Vagina (tissue), 2 donors: ENCODE measurements around the gene NQO1. TPM values are rescaled to one million over a fixed set of nuclear protein-coding genes. Genes with fewer than 3 reads are reported as not detected.
"Not testable (repeated sequence)": the region's sequence is repeated elsewhere in the genome, so short reads cannot be mapped to it uniquely, and the experiment has no call there.

ENCODE experiments used
- DNase-seq, 2 donors: peaks; one replicate each; pipeline ENCODE4 v3.0.0-alpha.2; 2017; ENCODE audit errors: extremely low spot score in 2 of 2
- H3K27ac ChIP-seq: fragments of 200-600 bp; sonication (generic); one replicate; pipeline ENCODE4 v1.5.1; 2019
- H3K27me3 ChIP-seq: fragments of 200-600 bp; sonication (generic); one replicate; pipeline ENCODE4 v1.5.1; 2019
- H3K36me3 ChIP-seq, 2 donors: fragments of 200-600 bp; sonication (generic); one replicate each; pipeline ENCODE4 v1.5.1; 2017 to 2019
- H3K4me1 ChIP-seq: fragments of 200-600 bp; sonication (generic); one replicate; pipeline ENCODE4 v1.5.1; 2019
- H3K4me3 ChIP-seq, 2 donors: fragments of 200-600 bp; sonication (generic); 1 replicate in 1 of 2; 2 replicates in 1 of 2; pipeline ENCODE4 v1.5.1; 2016 to 2019
- H3K9me3 ChIP-seq: fragments of 200-600 bp; sonication (generic); one replicate; pipeline ENCODE4 v1.5.1; 2019
- POLR2A ChIP-seq, 2 donors: fragments of 450-650 bp; IDR thresholded peaks; one replicate each; pipeline ENCODE4 v1.6.1; 2017; ENCODE audit warnings: antibody characterized with exemption in 2 of 2, mild to moderate bottlenecking in 2 of 2, moderate library complexity in 2 of 2
- POLR2AphosphoS5 ChIP-seq, 2 donors: sonication (generic); formaldehyde crosslinking; IDR thresholded peaks; one replicate each; pipeline ENCODE4 v1.9.0; 2017; ENCODE audit warnings: antibody characterized with exemption in 2 of 2, mild to moderate bottlenecking in 2 of 2, low read depth in 1 of 2; ENCODE audit not compliant: insufficient read depth in 1 of 2
- intact Hi-C: fragments of 100-400 bp; cut with DNase I; formaldehyde crosslinking; loops from one replicate; pipeline ENCODE4 v1.15.1; 2023
- total RNA-seq: library from RNA; depleted of rRNA; stranded (reverse); fragments of >200 nt; gene quantifications from one replicate; pipeline ENCODE4 v1.2.3, GENCODE V29; 2016
- TF ChIP-seq, protein P1 (sequence below), 3 experiments: fragments of 450-650 bp in 2 of 3; fragments of 200-600 bp in 1 of 3; sonication (generic) in 1 of 3; IDR thresholded peaks; one replicate each; pipeline ENCODE4 v1.5.1; 2017 to 2019; ENCODE audit warnings: antibody characterized with exemption in 3 of 3, mild to moderate bottlenecking in 2 of 3, moderate library complexity in 2 of 3

Gene NQO1
- total RNA-seq, 1 donor from 2014 or later, result 84.5 TPM

DNA sequence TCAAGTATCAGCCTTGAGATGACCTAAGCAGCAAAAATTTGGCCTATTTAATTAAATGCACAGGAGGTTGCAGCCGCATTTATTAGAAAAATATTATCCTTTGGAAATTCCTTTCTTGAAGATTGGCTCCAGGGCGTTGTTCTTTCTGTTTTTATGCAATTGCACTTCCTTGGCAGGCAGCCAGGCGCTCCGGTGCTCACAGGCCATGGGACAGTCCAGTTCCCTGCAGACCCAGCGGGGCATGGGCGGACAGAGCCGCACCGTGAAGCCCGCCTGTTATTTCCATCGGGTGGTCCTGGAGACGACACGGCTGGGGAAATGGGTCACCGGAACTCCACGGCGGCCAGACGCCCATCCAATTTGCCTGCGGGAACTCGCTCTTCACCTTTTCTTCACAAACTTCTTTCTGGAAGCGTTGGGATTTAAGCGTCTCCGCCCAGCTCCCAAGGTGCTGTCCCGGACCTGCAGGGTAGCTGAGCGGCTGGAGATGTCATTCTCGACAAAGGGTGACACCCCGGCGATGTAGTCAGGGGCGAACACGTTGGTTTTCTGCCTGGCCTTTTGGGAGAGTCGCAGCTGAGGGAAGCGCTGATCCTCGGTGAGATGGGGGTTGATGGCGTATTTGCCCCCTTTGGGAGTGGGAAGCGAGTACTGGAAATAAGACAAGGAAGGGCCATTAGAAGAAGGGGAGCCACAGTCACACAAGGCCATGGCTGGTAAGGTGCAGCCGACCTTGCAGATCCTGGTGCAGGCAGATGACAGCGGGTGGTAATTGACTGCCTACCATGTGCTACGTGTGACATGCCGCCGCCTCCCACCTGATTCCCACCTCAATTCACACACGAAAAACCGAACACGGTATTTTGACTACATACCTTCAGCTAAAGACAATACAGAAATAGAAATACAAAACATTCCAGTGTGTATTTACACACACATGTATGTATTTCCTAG, 15.9 kb upstream of the NQO1 start:
- no peak for DNase-seq
- Histone ChIP-seq H3K4me3 (no peak overlapping the region), H3K27ac (no peak overlapping the region), H3K4me1 (no peaks in the 10 kb centered on the region), H3K9me3 (no peaks in the 10 kb centered on the region), H3K27me3 (no peaks in the 10 kb centered on the region), H3K36me3 (peaks cover 0 to 62% of the 10 kb centered on the region in 2 donors)
- no peak for TF ChIP-seq POLR2AphosphoS5 (IDR thresholded peaks at IDR 0.05; ENCODE audit: insufficient read depth in 1 of 2, low read depth in 1 of 2)
- TF ChIP-seq, protein P1, sequence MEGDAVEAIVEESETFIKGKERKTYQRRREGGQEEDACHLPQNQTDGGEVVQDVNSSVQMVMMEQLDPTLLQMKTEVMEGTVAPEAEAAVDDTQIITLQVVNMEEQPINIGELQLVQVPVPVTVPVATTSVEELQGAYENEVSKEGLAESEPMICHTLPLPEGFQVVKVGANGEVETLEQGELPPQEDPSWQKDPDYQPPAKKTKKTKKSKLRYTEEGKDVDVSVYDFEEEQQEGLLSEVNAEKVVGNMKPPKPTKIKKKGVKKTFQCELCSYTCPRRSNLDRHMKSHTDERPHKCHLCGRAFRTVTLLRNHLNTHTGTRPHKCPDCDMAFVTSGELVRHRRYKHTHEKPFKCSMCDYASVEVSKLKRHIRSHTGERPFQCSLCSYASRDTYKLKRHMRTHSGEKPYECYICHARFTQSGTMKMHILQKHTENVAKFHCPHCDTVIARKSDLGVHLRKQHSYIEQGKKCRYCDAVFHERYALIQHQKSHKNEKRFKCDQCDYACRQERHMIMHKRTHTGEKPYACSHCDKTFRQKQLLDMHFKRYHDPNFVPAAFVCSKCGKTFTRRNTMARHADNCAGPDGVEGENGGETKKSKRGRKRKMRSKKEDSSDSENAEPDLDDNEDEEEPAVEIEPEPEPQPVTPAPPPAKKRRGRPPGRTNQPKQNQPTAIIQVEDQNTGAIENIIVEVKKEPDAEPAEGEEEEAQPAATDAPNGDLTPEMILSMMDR (IDR thresholded peaks at IDR 0.05), result no peak
- TF ChIP-seq POLR2A (IDR thresholded peaks at IDR 0.05), result no peak
- intact Hi-C loops, result no loop called here

DNA sequence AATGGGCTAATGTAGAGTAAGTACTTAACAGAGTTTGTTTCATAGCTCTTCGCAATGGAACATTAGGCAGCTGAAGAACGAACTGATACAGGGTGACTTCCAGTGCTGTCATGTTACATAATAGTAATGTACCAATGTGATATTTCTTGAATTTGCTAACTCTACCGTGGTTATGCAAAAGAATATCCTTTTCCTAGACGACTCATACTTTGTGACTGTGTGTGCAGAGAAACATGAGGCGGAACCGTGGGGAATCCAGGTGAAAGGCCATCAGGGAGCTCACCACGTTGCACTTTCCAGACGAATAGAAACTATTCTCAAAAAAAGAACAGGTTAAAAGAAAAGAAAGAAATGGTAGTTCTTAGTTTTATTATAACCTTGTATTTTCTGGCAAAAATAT, 15.2 kb upstream of the NQO1 start:
- Histone ChIP-seq H3K36me3 (peaks cover 0 to 56% of the 10 kb centered on the region in 2 donors), H3K4me3 (no peak overlapping the region), H3K4me1 (no peaks in the 10 kb centered on the region), H3K27ac (no peak overlapping the region), H3K27me3 (no peaks in the 10 kb centered on the region), H3K9me3 (no peaks in the 10 kb centered on the region)
- no peak for DNase-seq
- intact Hi-C loops, result no loop called here
- TF ChIP-seq POLR2A (IDR thresholded peaks at IDR 0.05) (no peak), POLR2AphosphoS5 (IDR thresholded peaks at IDR 0.05; ENCODE audit: insufficient read depth in 1 of 2, low read depth in 1 of 2) (no peak)
- TF ChIP-seq, protein P1 (IDR thresholded peaks at IDR 0.05), result no peak

DNA sequence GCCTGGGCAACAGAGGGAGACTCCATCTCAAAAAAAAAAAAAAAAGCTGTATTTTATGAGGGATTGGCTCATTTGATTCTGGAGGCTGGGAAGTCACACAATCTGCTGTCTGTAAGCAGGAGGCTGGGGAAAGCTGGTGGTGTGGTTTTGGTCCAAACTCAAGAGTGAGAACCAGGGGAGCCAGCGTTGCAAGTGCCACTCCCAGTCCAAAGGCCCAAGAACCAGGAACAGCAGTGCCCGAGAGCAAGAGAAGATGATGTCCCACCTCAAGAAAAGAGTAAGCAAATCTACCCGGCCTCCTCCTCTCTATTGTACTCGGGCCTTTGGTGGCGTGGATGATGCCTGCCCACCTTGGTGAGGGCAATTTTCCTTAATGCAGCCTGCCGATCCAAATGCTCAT, 5.7 kb upstream of the NQO1 start:
- Histone ChIP-seq H3K27me3 (no peaks in the 10 kb centered on the region), H3K36me3 (no peaks in the 10 kb centered on the region), H3K4me1 (peaks cover 10% of the 10 kb centered on the region), H3K4me3 (no peak overlapping the region), H3K9me3 (no peaks in the 10 kb centered on the region), H3K27ac (no peak overlapping the region)
- intact Hi-C loops, result no loop called here
- DNase-seq, result no peak
- TF ChIP-seq POLR2A (IDR thresholded peaks at IDR 0.05), result no peak
- TF ChIP-seq, protein P1 (IDR thresholded peaks at IDR 0.05), result no peak

DNA sequence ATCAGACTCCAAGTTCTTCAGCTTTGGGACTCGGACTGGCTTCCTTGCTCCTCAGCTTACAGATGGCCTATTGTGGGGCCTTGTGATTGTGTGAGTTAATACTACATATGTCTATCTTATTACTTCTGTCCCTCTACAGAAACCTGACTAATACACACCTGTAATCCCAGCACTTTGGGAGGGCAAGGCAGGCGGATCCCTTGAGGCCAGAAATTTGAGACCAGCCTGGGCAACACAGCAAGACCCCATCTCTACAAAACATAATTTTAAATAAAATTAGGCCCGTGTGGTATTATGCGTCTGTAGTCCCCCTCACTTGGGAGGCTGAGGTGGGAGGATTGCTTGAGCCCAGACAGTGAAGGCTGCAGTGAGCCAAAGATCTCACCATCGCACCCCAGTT, 4.9 kb upstream of the NQO1 start:
- H3K27ac ChIP-seq, result not testable (repeated sequence)

DNA sequence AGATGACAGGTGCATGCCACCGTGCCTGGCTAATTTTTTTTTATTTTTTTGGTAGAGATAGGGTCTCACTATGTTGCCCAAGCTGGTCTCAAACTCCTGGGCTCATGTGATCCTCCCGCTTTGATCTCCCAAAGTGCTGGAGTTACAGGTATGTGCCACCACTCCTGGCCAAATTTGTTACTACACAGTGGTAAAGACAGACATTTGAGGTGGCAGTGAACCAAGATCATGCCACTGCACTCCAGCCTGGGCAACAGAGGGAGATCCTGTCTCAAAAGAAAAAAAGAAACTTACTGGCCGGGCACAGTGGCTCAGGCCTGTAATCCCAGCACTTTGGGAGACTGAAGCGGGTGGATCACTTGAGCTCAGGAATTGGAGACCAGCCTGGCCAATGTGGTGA, 2.7 kb upstream of the NQO1 start:
- H3K36me3 ChIP-seq, DNase-seq, intact Hi-C loops, H3K4me3 ChIP-seq, H3K27me3 ChIP-seq, H3K27ac ChIP-seq, H3K9me3 ChIP-seq: not testable (repeated sequence)
- peaks cover 30% of the 10 kb centered on the region for H3K4me1 ChIP-seq

More for the DNA sequence above, 4.9 kb upstream of the NQO1 start:
- peaks cover 16% of the 10 kb centered on the region for H3K4me1 ChIP-seq
- intact Hi-C loops, H3K9me3 ChIP-seq, H3K4me3 ChIP-seq, H3K36me3 ChIP-seq, H3K27me3 ChIP-seq, DNase-seq: not testable (repeated sequence)

DNA sequence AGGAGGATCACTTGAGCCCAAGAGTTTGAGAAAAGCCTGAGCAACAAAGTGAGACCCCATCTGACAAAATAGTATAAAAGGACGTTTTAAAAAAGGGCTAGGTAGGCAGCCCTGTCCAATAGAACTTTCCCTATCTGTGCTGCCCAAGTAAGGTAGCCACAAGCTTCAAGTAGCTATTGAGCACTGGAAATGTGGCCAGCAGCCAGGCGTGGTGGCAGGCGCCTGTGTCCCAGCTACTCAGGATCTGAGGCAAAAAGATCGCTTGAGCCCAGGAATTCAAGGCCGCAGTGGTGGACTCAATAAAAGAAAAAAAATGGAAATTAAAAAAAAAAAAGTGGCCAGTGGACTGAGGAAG, 1.5 kb upstream of the NQO1 start:
- DNase-seq, result no peak
- H3K27ac ChIP-seq, result peak overlapping the region; percentile 72
- TF ChIP-seq, protein P1 (IDR thresholded peaks at IDR 0.05), result no peak
- TF ChIP-seq POLR2AphosphoS5 (IDR thresholded peaks at IDR 0.05; ENCODE audit: insufficient read depth in 1 of 2, low read depth in 1 of 2), result no peak
- TF ChIP-seq POLR2A (IDR thresholded peaks at IDR 0.05), result no peak
- peaks cover 30% of the 10 kb centered on the region for H3K4me1 ChIP-seq
- intact Hi-C loops, result no loop called here
- no peaks in the 10 kb centered on the region for H3K9me3 ChIP-seq
- no peaks in the 10 kb centered on the region for H3K36me3 ChIP-seq
- H3K4me3 ChIP-seq, result no peak overlapping the region
- no peaks in the 10 kb centered on the region for H3K27me3 ChIP-seq
